Choroid plexus epithelial cell (primary cell): ENCODE data around the gene DIDO1.

ENCODE experiments used
- DNase-seq: peaks from one replicate; pipeline ENCODE4 v3.0.0-alpha.2; 2010; ENCODE audit warnings: low read depth
- H3K4me3 ChIP-seq: 2 replicates; pipeline ENCODE4 v1.5.1; 2011; ENCODE audit warnings: low read depth, mild to moderate bottlenecking, control low read depth, low read length, moderate library complexity
- CTCF ChIP-seq: conservative IDR thresholded peaks from 2 replicates; pipeline ENCODE4 v1.5.1; 2011; ENCODE audit warnings: low read depth, mild to moderate bottlenecking, control low read depth, inconsistent platforms, low read length, moderate library complexity

The DIDO1 gene

GRCh38 chr20:62926229-62927127 lies at the start of gene DIDO1:
Gene DIDO1 (minus strand): TSS chr20:62926505.
- peak within 1 kb of the TSS; percentile 72 for H3K4me3 ChIP-seq
- peak; percentile 87 for DNase-seq
- peak; percentile 46 for TF ChIP-seq CTCF

- H3K4me3 ChIP-seq: no peak overlapping the region
- no peak for DNase-seq
- no peak for TF ChIP-seq CTCF
Observed at GRCh38 chr20:62975251-62975760, 49.0 kb upstream of the DIDO1 start.

- no peak overlapping the region for H3K4me3 ChIP-seq
- DNase-seq: no peak
- TF ChIP-seq CTCF: no peak
Observed at GRCh38 chr20:62972845-62973745, 46.8 kb upstream of the DIDO1 start.

GRCh38 chr20:62971950-62972844 lies 45.9 kb upstream of the DIDO1 start:
- peak; percentile 96 for TF ChIP-seq CTCF
- H3K4me3 ChIP-seq: no peak overlapping the region
- peak; percentile 86 for DNase-seq

- no peak for DNase-seq
- H3K4me3 ChIP-seq: no peak overlapping the region
- TF ChIP-seq CTCF: no peak
Observed at GRCh38 chr20:62971211-62971949, 45.1 kb upstream of the DIDO1 start.
